ENCODE results near the gene THSD7B.

Gene THSD7B

GRCh38 chr2:137049518-137049917 is 284.2 kb downstream of the THSD7B start:
- no peak for TF ChIP-seq FOXM1 (IDR thresholded peaks at IDR 0.05; ENCODE audit: borderline replicate concordance, low read depth)
- no peak for TF ChIP-seq TCF12 (IDR thresholded peaks at IDR 0.05; ENCODE audit: low read depth)
- TF ChIP-seq YY1 (IDR thresholded peaks at IDR 0.05; ENCODE audit: low read depth): no peak
- TF ChIP-seq, protein P1, sequence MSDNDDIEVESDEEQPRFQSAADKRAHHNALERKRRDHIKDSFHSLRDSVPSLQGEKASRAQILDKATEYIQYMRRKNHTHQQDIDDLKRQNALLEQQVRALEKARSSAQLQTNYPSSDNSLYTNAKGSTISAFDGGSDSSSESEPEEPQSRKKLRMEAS (IDR thresholded peaks at IDR 0.05): no peak
- no peak for TF ChIP-seq ZBTB7A (IDR thresholded peaks at IDR 0.05; ENCODE audit: low read depth)
- no peak for TF ChIP-seq NFIC (IDR thresholded peaks at IDR 0.05)
- TF ChIP-seq CREB1 (IDR thresholded peaks at IDR 0.05; ENCODE audit: low read depth): no peak
- TF ChIP-seq EP300 (IDR thresholded peaks at IDR 0.05; ENCODE audit: borderline replicate concordance): no peak
- TF ChIP-seq, protein P2, sequence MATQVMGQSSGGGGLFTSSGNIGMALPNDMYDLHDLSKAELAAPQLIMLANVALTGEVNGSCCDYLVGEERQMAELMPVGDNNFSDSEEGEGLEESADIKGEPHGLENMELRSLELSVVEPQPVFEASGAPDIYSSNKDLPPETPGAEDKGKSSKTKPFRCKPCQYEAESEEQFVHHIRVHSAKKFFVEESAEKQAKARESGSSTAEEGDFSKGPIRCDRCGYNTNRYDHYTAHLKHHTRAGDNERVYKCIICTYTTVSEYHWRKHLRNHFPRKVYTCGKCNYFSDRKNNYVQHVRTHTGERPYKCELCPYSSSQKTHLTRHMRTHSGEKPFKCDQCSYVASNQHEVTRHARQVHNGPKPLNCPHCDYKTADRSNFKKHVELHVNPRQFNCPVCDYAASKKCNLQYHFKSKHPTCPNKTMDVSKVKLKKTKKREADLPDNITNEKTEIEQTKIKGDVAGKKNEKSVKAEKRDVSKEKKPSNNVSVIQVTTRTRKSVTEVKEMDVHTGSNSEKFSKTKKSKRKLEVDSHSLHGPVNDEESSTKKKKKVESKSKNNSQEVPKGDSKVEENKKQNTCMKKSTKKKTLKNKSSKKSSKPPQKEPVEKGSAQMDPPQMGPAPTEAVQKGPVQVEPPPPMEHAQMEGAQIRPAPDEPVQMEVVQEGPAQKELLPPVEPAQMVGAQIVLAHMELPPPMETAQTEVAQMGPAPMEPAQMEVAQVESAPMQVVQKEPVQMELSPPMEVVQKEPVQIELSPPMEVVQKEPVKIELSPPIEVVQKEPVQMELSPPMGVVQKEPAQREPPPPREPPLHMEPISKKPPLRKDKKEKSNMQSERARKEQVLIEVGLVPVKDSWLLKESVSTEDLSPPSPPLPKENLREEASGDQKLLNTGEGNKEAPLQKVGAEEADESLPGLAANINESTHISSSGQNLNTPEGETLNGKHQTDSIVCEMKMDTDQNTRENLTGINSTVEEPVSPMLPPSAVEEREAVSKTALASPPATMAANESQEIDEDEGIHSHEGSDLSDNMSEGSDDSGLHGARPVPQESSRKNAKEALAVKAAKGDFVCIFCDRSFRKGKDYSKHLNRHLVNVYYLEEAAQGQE (IDR thresholded peaks at IDR 0.05; ENCODE audit: low read depth): no peak
- no peak for TF ChIP-seq TEAD4 (IDR thresholded peaks at IDR 0.05)
- no peak for TF ChIP-seq TAF1 (IDR thresholded peaks at IDR 0.05; ENCODE audit: low read depth)
- TF ChIP-seq, protein P3, sequence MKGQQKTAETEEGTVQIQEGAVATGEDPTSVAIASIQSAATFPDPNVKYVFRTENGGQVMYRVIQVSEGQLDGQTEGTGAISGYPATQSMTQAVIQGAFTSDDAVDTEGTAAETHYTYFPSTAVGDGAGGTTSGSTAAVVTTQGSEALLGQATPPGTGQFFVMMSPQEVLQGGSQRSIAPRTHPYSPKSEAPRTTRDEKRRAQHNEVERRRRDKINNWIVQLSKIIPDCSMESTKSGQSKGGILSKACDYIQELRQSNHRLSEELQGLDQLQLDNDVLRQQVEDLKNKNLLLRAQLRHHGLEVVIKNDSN (IDR thresholded peaks at IDR 0.05): no peak
- no peak for TF ChIP-seq RAD21 (IDR thresholded peaks at IDR 0.05; ENCODE audit: low read depth)
- no peak for TF ChIP-seq EGR1 (IDR thresholded peaks at IDR 0.05)
- TF ChIP-seq CEBPB (IDR thresholded peaks at IDR 0.05): no peak

GRCh38 chr2:137050949-137051348 is 285.6 kb downstream of the THSD7B start:
- peak; percentile 23; the same call in 1 of the 2 replicates for TF ChIP-seq RAD21 (IDR thresholded peaks at IDR 0.05; ENCODE audit: low read depth)
- TF ChIP-seq NFIC (IDR thresholded peaks at IDR 0.05): no peak

DNA sequence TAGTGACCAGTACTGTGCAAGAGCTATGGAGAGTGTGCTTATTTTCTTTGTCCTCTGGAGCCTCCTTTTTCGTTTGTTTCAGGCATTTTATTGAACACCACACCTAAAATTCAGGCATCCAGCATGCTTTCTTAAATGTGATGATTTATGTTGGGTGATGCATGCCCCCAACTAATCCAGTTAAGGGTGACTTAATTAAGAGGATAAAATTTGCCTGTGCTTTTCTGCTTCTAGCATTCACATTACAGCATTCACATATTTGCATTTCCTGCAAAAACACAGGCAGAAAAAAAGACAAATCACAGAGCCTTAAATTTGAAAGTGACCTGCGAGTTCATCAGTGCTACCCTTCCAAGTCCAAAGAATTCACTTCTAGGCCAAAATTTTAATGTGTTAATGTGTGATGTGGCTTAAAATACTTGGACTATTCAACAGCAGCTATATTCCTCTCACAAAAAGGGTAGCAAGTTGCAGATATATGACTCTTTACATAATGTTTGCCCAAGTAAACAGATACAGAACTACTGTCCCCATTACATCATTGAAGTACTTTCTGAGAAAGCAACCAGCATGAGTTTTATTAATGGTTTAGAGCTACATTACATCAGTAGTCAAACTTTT is 286.5 kb downstream of the THSD7B start:
- TF ChIP-seq TAF1 (IDR thresholded peaks at IDR 0.05; ENCODE audit: low read depth): no peak

GRCh38 chr2:137056704-137057103 is 291.4 kb downstream of the THSD7B start:
- TF ChIP-seq, protein P2 (IDR thresholded peaks at IDR 0.05; ENCODE audit: low read depth): no peak
- TF ChIP-seq FOXM1 (IDR thresholded peaks at IDR 0.05; ENCODE audit: borderline replicate concordance, low read depth): no peak
- TF ChIP-seq TEAD4 (IDR thresholded peaks at IDR 0.05): no peak
- TF ChIP-seq EGR1 (IDR thresholded peaks at IDR 0.05): no peak
- TF ChIP-seq TAF1 (IDR thresholded peaks at IDR 0.05; ENCODE audit: low read depth): no peak
- no peak for TF ChIP-seq EP300 (IDR thresholded peaks at IDR 0.05; ENCODE audit: borderline replicate concordance)
- TF ChIP-seq TCF12 (IDR thresholded peaks at IDR 0.05; ENCODE audit: low read depth): no peak
- TF ChIP-seq CEBPB (IDR thresholded peaks at IDR 0.05): no peak
- no peak for TF ChIP-seq ZBTB7A (IDR thresholded peaks at IDR 0.05; ENCODE audit: low read depth)
- TF ChIP-seq CREB1 (IDR thresholded peaks at IDR 0.05; ENCODE audit: low read depth): no peak
- no peak for TF ChIP-seq YY1 (IDR thresholded peaks at IDR 0.05; ENCODE audit: low read depth)
- TF ChIP-seq, protein P3 (IDR thresholded peaks at IDR 0.05): no peak
- no peak for TF ChIP-seq RAD21 (IDR thresholded peaks at IDR 0.05; ENCODE audit: low read depth)
- TF ChIP-seq, protein P1 (IDR thresholded peaks at IDR 0.05): no peak

DNA sequence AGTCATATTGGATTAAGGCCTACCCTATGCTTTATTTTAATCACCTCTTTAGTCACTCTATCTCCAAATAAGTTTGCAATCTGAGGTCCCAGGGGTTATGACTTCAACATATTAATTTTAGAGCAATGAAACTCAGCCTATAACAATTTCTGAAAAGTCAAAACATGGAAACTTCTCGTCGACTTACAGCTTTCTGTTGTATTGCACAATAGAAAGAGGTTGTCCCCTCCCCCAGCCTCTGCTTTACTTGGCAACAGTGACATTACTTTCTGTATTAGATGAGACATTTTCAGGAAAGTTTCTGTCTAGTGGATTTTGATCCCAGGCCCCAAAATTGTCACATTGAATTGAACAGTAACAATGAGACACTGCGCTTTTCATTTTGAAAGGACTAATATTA is 326.4 kb downstream of the THSD7B start:
- no peak for TF ChIP-seq FOXM1 (IDR thresholded peaks at IDR 0.05; ENCODE audit: borderline replicate concordance, low read depth)
- no peak for TF ChIP-seq CEBPB (IDR thresholded peaks at IDR 0.05)
- TF ChIP-seq CREB1 (IDR thresholded peaks at IDR 0.05; ENCODE audit: low read depth): no peak

DNA sequence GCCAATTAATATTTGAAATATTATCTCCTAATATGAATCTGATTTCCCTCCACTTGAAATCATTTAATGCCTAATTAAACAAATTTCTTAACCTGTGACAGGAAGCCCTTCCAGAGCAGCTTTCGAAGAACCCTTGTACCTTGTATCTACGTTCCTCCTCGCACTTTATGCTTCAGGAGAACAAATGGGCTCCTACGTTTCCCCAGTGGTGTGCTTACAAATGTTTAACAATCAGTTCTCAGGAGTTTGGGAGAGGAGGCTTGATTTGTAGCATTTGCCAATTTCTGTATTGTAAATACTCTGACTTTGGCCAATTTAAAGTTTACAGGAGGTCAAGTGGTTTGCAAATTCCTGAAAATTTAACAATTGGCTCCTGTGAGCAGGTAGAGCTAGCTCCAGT is 327.8 kb downstream of the THSD7B start:
- TF ChIP-seq CREB1 (IDR thresholded peaks at IDR 0.05; ENCODE audit: low read depth): no peak
- TF ChIP-seq FOXM1 (IDR thresholded peaks at IDR 0.05; ENCODE audit: borderline replicate concordance, low read depth): no peak
- TF ChIP-seq, protein P1 (IDR thresholded peaks at IDR 0.05): no peak
- TF ChIP-seq, protein P2 (IDR thresholded peaks at IDR 0.05; ENCODE audit: low read depth): no peak
- TF ChIP-seq CEBPB (IDR thresholded peaks at IDR 0.05): no peak
- no peak for TF ChIP-seq RAD21 (IDR thresholded peaks at IDR 0.05; ENCODE audit: low read depth)
- TF ChIP-seq ZBTB7A (IDR thresholded peaks at IDR 0.05; ENCODE audit: low read depth): no peak
- no peak for TF ChIP-seq TAF1 (IDR thresholded peaks at IDR 0.05; ENCODE audit: low read depth)
- no peak for TF ChIP-seq TCF12 (IDR thresholded peaks at IDR 0.05; ENCODE audit: low read depth)
- no peak for TF ChIP-seq TEAD4 (IDR thresholded peaks at IDR 0.05)
- no peak for TF ChIP-seq NFIC (IDR thresholded peaks at IDR 0.05)
- no peak for TF ChIP-seq EP300 (IDR thresholded peaks at IDR 0.05; ENCODE audit: borderline replicate concordance)
- no peak for TF ChIP-seq YY1 (IDR thresholded peaks at IDR 0.05; ENCODE audit: low read depth)
